Erythroblast (primary cell): ENCODE data around the gene KLK7.

Experiments
- GATA1 ChIP-seq: IDR thresholded peaks from 2 replicates; pipeline ENCODE4 v1.6.1; 2011; ENCODE audit warnings: low read depth, mild to moderate bottlenecking, control low read depth, low read length, moderate library complexity
- POLR2A ChIP-seq: IDR thresholded peaks from 2 replicates; pipeline ENCODE4 v1.6.1; 2011; ENCODE audit warnings: mild to moderate bottlenecking, low read length

GRCh38 chr19:51025809-51026553 lies 42.3 kb upstream of the KLK7 start:
- no peak for TF ChIP-seq POLR2A
- no peak for TF ChIP-seq GATA1
